Measurements from ENCODE around the gene MRPL17. TPM values are rescaled to one million over a fixed set of nuclear protein-coding genes. Genes with fewer than 3 reads are reported as not detected.

MRPL17 gene
- total RNA-seq, 2 experiments from 2014 or later = 50.0 to 56.0 TPM

DNA sequence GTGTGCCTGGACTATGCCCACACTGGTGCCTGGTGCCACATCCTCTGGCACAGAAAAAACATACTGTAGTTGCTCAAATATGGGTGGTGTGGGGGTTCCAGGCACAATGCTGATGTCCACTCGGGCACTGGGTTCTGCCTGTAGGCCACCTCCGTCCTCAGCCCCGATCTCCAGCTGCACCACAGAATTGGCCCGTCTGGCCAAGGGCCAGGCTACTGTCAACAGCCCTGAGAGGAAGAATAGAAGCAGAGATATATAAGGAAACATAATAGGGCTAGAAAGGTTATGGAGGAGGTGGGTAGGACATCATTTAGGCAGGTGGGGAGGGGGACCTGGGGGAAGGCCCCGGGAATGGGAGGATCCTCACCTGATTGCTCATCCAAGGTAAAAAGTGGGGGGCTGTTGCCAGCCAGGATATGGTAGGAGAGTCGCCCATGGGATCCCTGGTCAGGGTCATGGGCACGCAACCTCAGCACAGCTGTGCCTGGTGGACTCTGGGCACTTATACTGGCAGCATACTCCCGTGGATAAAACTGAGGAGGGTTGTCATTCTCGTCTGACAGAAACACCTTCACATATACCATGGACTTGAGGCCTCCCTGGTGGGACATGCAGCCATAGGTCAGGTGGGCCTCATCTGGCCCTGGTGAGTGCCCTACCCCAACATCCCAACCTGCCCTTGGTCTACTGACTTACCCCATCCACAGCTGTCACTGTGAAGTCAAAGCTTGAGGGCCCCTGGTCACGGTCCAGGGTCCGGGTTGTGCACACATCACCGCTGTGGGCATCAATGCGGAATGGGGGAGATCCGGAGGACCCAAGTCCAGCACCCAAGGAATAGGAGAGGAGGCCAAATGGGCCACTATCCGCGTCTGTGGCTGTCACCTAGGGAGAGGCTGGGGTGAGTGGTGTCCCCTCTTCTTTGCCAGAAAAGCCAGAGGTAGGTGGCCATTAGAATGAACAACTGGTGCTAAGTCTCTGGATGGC lies 49.4 kb downstream of the MRPL17 start:
- DNase-seq = no peak
- Mint-ChIP-seq H3K36me3 (ENCODE audit: low read depth) (no peaks in the 10 kb centered on the region), H3K4me3 (no peak overlapping the region), H3K9me3 (no peaks in the 10 kb centered on the region), H3K27ac (no peak overlapping the region), H3K4me1 (peaks cover 5% of the 10 kb centered on the region), H3K27me3 (no peaks in the 10 kb centered on the region)
- POLR2A ChIA-PET = no interaction called here
- CTCF ChIA-PET = interaction anchor here (0.9 to 1.8 kb wide), 2 partner anchors 14 to 15 kb away, joined by 3 to 4 read pairs; partner anchors contain the start of gene TPP1

GRCh38 chr11:6632116-6633073 lies 50.7 kb downstream of the MRPL17 start:
- ChIA-PET CTCF (interaction anchor here (1.3 to 2.2 kb wide), 4 partner anchors 8 to 17 kb away, joined by 4 to 11 read pairs (median 6); partner anchors contain the start of gene TPP1), POLR2A (no interaction called here)
- H3K9me3 Mint-ChIP-seq = no peaks in the 10 kb centered on the region
- H3K27ac Mint-ChIP-seq = no peak overlapping the region
- H3K27me3 Mint-ChIP-seq = no peaks in the 10 kb centered on the region
- DNase-seq = no peak
- H3K36me3 Mint-ChIP-seq (ENCODE audit: low read depth) = no peaks in the 10 kb centered on the region
- no peak overlapping the region for H3K4me3 Mint-ChIP-seq
- H3K4me1 Mint-ChIP-seq = peaks cover 15% of the 10 kb centered on the region

DNA sequence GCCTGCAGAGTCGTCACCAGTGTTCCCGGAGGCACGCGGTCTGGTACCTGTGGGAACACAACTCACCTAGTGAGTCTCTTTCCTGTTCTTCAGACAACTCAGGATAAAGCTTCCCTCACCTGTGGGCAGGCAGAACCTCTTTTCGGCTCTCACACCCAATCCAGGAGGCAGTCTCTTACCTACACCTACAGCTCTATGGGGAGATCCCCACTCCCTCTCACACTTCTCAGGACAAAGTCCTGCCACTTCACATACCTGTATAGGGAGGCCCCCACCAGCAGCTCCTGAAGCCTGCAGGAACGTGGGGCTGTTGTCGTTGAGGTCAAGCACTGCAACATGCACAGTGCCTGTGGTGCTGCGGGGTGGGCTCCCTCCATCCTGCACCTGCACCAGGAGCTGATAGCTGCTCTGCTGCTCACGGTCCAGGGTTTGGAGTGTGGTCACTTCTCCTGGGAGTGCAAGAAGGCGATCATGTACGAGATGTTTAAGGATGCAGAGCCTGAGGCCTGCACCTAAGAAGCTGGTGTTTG lies 51.7 kb downstream of the MRPL17 start:
- CTCF ChIA-PET = interaction anchor here (0.9 to 2.2 kb wide), 6 partner anchors 9 to 50 kb away, joined by 3 to 11 read pairs (median 4); partner anchors contain the start of gene TPP1
- POLR2A ChIA-PET = no interaction called here
- Mint-ChIP-seq H3K4me3 (no peak overlapping the region), H3K27ac (no peak overlapping the region), H3K36me3 (ENCODE audit: low read depth) (no peaks in the 10 kb centered on the region), H3K4me1 (peaks cover 25% of the 10 kb centered on the region), H3K9me3 (no peaks in the 10 kb centered on the region), H3K27me3 (no peaks in the 10 kb centered on the region)
- no peak for DNase-seq

DNA sequence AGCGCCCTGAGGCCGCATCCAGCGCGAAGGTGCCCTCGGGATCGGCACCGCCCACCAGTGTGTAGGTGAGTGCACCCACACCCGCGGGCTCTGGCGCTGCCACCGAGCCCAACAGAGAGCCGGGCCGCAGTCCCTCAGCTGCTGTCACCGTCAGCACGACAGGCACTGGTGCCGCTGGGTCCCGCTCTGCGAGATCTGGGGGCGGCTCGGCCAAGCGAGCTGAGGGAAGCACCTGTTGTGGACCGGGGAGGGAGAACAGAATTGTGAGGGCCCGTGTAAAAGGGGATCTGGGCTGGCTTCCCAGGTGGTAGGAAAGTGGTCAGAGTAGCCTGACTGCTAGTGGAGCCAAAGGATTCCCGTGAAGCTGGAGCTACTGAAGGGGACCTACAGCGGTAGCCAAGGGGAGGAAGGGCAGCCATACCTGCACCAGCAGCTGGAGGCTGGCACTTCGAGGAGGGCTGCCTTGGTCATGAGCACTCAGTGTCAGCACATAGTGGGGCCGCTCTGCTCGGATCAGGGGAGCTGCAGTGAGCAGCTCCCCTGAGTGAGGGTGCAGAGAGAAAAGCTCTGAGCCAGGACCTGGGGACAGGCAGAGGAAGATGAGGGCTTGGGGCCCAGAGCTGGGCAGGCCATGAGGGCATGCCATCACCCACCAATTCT lies 52.4 kb downstream of the MRPL17 start:
- H3K4me1 Mint-ChIP-seq = peaks cover 27% of the 10 kb centered on the region
- DNase-seq = no peak
- no peaks in the 10 kb centered on the region for H3K9me3 Mint-ChIP-seq
- ChIA-PET CTCF (interaction anchor here (0.6 to 2.2 kb wide), 7 partner anchors 9 to 51 kb away, joined by 3 to 11 read pairs (median 5); partner anchors contain the start of gene TPP1), POLR2A (no interaction called here)
- H3K27ac Mint-ChIP-seq = no peak overlapping the region
- no peak overlapping the region for H3K4me3 Mint-ChIP-seq
- H3K36me3 Mint-ChIP-seq (ENCODE audit: low read depth) = no peaks in the 10 kb centered on the region
- H3K27me3 Mint-ChIP-seq = no peaks in the 10 kb centered on the region

Other genes starting within 250 kb of the MRPL17 start
- under 1 TPM in 1 of 2 experiments, not detected in 1; 0.35 TPM for gene HPX, start 242.4 kb downstream of the MRPL17 start, total RNA-seq
- 1 to 10 TPM; 6.8 to 8.4 TPM for gene TRIM3, start 209.4 kb downstream of the MRPL17 start, total RNA-seq
- gene ARFIP2, start 202.0 kb downstream of the MRPL17 start, total RNA-seq = 10 to 100 TPM; 39.0 to 40.6 TPM
- 10 to 100 TPM; 25.6 to 27.0 TPM for gene TIMM10B, start 201.8 kb downstream of the MRPL17 start, total RNA-seq
- gene DNHD1, start 186.1 kb downstream of the MRPL17 start, total RNA-seq = 10 to 100 TPM; 15.8 to 18.0 TPM
- 10 to 100 TPM; 23.0 to 27.1 TPM for gene RRP8, start 79.7 kb downstream of the MRPL17 start, total RNA-seq
- gene ILK, start 79.6 kb downstream of the MRPL17 start, total RNA-seq = 100 to 1,000 TPM; 155 to 163 TPM
- gene TAF10, start 71.1 kb downstream of the MRPL17 start, total RNA-seq = 100 to 1,000 TPM; 138 to 156 TPM
- 100 to 1,000 TPM in 1 of 2 experiments, 10 to 100 TPM in 1; 90.1 to 105 TPM for gene TPP1, start 63.9 kb downstream of the MRPL17 start, total RNA-seq
- gene DCHS1, start 27.5 kb downstream of the MRPL17 start, total RNA-seq = under 1 TPM; 0.35 to 0.40 TPM
- not detected for gene OR2AG2, start 88.6 kb upstream of the MRPL17 start, total RNA-seq
- not detected for gene OR2AG1, start 99.7 kb upstream of the MRPL17 start, total RNA-seq
- gene OR6A2, start 116.3 kb upstream of the MRPL17 start, total RNA-seq = not detected
- gene OR10A5, start 162.3 kb upstream of the MRPL17 start, total RNA-seq = not detected
- not detected for gene OR10A2, start 179.7 kb upstream of the MRPL17 start, total RNA-seq
- not detected for gene OR10A4, start 193.3 kb upstream of the MRPL17 start, total RNA-seq
- not detected for gene OR2D2, start 209.2 kb upstream of the MRPL17 start, total RNA-seq
- not detected for gene OR2D3, start 237.7 kb upstream of the MRPL17 start, total RNA-seq
- gene ZNF215, start 243.1 kb upstream of the MRPL17 start, total RNA-seq = 1 to 10 TPM in 1 of 2 experiments, under 1 TPM in 1; 0.96 to 1.4 TPM

All from activated CD4-positive, alpha-beta T cell treated with anti-CD3 and anti-CD28 coated beads, Interleukin-2, amount 10 ng/mL, durations not matched to agents 7 days and 5 days (primary cell).